Endothelial cell of umbilical vein (primary cell): Measurements from ENCODE around the gene BCL11A.

ENCODE experiments used
- EZH2 ChIP-seq: IDR thresholded peaks from 2 replicates; pipeline ENCODE4 v1.6.1; 2012; ENCODE audit warnings: borderline replicate concordance, low read depth, mild to moderate bottlenecking, moderate library complexity, low read length, inconsistent platforms; ENCODE audit not compliant: severe bottlenecking
- FOS ChIP-seq: IDR thresholded peaks from 2 replicates; pipeline ENCODE4 v1.6.1; 2011; ENCODE audit warnings: mild to moderate bottlenecking, low read length, moderate library complexity, borderline replicate concordance; ENCODE audit not compliant: insufficient read depth
- GATA2 ChIP-seq: IDR thresholded peaks from 2 replicates; pipeline ENCODE4 v1.7.0; 2011; ENCODE audit warnings: low read depth, mild to moderate bottlenecking, moderate library complexity, mixed read lengths, low read length; ENCODE audit not compliant: insufficient read length, insufficient read depth
- JUN ChIP-seq: IDR thresholded peaks from 2 replicates; pipeline ENCODE4 v1.6.1; 2011; ENCODE audit warnings: borderline replicate concordance, low read depth; ENCODE audit not compliant: insufficient read length, insufficient read depth
- MYC ChIP-seq: IDR thresholded peaks from one replicate; pipeline ENCODE4 v1.6.1; 2011; ENCODE audit warnings: mild to moderate bottlenecking, low read depth, low read length
- POLR2A ChIP-seq: IDR thresholded peaks from 2 replicates; pipeline ENCODE4 v1.6.1; 2012; ENCODE audit warnings: low read depth, mild to moderate bottlenecking, control low read depth, low read length
- POLR2AphosphoS5 ChIP-seq: IDR thresholded peaks from 2 replicates; pipeline ENCODE4 v1.6.1; 2012; ENCODE audit warnings: low read depth, mild to moderate bottlenecking, control low read depth, low read length, moderate library complexity; ENCODE audit not compliant: insufficient read depth
- TF ChIP-seq, protein P1 (sequence below): IDR thresholded peaks from 2 replicates; pipeline ENCODE4 v1.6.1; 2011; ENCODE audit not compliant: insufficient read depth, insufficient read length
- TF ChIP-seq, protein P2 (sequence below), 2 donors: IDR thresholded peaks; 1 replicate in 1 of 2; 2 replicates in 1 of 2; pipeline ENCODE4 v1.5.1; 2011; ENCODE audit warnings: low read length in 2 of 2, mild to moderate bottlenecking in 2 of 2, moderate library complexity in 2 of 2, control low read depth in 1 of 2, inconsistent platforms in 1 of 2, low read depth in 1 of 2; ENCODE audit not compliant: insufficient read depth in 1 of 2; ENCODE audit errors: extremely low read depth in 1 of 2

DNA sequence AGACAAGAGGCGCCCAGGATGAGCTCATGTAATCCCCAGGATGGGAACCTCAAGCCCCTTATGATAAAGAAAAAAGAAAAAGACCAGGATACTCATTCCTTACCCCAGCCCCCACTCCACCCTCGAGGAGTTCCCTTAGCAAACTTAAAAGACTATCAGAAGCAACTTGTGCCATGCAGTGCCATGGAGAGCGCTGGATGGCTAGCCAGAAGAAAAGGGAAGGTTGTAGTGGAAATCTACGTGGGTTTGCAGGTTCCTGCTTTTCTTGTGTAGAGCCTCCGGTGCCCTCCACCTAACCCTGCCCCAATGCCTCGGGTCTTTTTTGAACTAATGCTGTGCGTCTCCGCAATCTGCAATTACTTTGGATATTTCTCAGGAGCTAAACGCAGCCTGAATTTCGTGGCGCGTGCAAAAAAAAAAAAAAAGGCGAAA, 16.2 kb upstream of the BCL11A start:
- TF ChIP-seq, protein P1, sequence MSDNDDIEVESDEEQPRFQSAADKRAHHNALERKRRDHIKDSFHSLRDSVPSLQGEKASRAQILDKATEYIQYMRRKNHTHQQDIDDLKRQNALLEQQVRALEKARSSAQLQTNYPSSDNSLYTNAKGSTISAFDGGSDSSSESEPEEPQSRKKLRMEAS: no peak
- TF ChIP-seq, protein P2, sequence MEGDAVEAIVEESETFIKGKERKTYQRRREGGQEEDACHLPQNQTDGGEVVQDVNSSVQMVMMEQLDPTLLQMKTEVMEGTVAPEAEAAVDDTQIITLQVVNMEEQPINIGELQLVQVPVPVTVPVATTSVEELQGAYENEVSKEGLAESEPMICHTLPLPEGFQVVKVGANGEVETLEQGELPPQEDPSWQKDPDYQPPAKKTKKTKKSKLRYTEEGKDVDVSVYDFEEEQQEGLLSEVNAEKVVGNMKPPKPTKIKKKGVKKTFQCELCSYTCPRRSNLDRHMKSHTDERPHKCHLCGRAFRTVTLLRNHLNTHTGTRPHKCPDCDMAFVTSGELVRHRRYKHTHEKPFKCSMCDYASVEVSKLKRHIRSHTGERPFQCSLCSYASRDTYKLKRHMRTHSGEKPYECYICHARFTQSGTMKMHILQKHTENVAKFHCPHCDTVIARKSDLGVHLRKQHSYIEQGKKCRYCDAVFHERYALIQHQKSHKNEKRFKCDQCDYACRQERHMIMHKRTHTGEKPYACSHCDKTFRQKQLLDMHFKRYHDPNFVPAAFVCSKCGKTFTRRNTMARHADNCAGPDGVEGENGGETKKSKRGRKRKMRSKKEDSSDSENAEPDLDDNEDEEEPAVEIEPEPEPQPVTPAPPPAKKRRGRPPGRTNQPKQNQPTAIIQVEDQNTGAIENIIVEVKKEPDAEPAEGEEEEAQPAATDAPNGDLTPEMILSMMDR (IDR thresholded peaks at IDR 0.05; ENCODE audit: extremely low read depth in 1 of 2, insufficient read depth in 1 of 2, low read depth in 1 of 2, low read length in 2 of 2): no peak
- TF ChIP-seq FOS (no peak), POLR2A (no peak), POLR2AphosphoS5 (no peak), EZH2 (no peak), JUN (no peak), MYC (no peak), GATA2 (no peak)
